NB4 (cell line): ENCODE data around the gene MAP9.

ENCODE experiments used
- DNase-seq: peaks from one replicate; pipeline ENCODE4 v3.0.0; 2010; ENCODE audit warnings: low read depth
- H3K4me3 ChIP-seq: one replicate; pipeline ENCODE4 v1.5.1; 2011; ENCODE audit warnings: mild to moderate bottlenecking, low read depth, low read length, moderate library complexity
- MAX ChIP-seq: IDR thresholded peaks from 2 replicates; pipeline ENCODE4 v1.6.1; 2011; ENCODE audit warnings: low read depth, low read length
- MYC ChIP-seq: IDR thresholded peaks from 2 replicates; pipeline ENCODE4 v1.6.1; 2011; ENCODE audit warnings: low read depth, low read length
- POLR2A ChIP-seq: IDR thresholded peaks from 2 replicates; pipeline ENCODE4 v1.6.1; 2011; ENCODE audit warnings: mild to moderate bottlenecking; ENCODE audit not compliant: insufficient read length; ENCODE audit errors: extremely low read depth
- TF ChIP-seq, protein P1 (sequence below): IDR thresholded peaks from one replicate; pipeline ENCODE4 v1.5.1; 2012; ENCODE audit warnings: low read depth, low read length

Gene MAP9

DNA sequence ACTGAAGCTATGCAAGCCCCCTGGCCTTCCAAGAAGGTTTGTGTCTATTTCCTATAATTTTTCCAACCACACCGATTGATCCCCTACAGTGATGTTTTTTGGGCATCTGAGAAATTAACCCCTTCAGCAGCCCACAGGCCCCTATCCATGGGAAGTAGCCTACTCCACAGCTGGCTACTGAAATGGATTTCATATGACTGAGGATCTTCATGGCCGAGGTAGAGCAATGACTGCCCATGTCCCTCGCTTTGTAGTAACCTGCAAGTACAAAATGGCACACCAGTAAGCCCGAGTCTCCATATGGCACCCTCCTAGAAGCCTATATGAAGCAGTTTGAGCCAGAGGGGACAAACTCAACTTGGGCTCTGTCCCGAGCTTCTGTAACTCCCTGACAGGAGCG is 36.8 kb downstream of the MAP9 start:
- no peak overlapping the region for H3K4me3 ChIP-seq
- no peak for DNase-seq
- TF ChIP-seq MYC (no peak), MAX (no peak), POLR2A (no peak)
- TF ChIP-seq, protein P1, sequence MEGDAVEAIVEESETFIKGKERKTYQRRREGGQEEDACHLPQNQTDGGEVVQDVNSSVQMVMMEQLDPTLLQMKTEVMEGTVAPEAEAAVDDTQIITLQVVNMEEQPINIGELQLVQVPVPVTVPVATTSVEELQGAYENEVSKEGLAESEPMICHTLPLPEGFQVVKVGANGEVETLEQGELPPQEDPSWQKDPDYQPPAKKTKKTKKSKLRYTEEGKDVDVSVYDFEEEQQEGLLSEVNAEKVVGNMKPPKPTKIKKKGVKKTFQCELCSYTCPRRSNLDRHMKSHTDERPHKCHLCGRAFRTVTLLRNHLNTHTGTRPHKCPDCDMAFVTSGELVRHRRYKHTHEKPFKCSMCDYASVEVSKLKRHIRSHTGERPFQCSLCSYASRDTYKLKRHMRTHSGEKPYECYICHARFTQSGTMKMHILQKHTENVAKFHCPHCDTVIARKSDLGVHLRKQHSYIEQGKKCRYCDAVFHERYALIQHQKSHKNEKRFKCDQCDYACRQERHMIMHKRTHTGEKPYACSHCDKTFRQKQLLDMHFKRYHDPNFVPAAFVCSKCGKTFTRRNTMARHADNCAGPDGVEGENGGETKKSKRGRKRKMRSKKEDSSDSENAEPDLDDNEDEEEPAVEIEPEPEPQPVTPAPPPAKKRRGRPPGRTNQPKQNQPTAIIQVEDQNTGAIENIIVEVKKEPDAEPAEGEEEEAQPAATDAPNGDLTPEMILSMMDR, result no peak

DNA sequence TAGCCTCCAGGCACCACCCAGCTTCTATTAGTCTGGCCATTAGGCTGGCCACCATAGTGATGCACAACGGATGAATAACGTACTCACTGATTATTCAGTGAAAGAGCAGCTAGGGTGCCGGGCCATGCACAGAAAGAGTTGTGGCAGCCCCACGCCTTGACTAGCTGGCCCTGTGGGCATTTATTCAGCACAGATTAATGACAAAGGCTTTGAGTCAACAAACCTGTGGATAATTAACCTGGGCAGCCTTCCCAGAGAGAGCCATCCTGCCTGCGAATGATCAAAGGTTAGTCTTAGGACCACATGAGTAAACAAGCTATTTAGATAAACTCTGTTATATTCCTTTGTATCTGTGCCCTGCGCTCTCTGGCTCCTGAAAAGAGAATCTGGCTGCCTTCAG is 37.2 kb downstream of the MAP9 start:
- no peak for DNase-seq
- TF ChIP-seq MYC, result no peak
- TF ChIP-seq POLR2A, result no peak
- no peak for TF ChIP-seq MAX
- TF ChIP-seq, protein P1, result no peak
- no peak overlapping the region for H3K4me3 ChIP-seq

- TF ChIP-seq, protein P1, result no peak
- DNase-seq, result no peak
- no peak overlapping the region for H3K4me3 ChIP-seq
These were observed 38.6 kb downstream of the MAP9 start for GRCh38 chr4:155338196-155338595.

DNA sequence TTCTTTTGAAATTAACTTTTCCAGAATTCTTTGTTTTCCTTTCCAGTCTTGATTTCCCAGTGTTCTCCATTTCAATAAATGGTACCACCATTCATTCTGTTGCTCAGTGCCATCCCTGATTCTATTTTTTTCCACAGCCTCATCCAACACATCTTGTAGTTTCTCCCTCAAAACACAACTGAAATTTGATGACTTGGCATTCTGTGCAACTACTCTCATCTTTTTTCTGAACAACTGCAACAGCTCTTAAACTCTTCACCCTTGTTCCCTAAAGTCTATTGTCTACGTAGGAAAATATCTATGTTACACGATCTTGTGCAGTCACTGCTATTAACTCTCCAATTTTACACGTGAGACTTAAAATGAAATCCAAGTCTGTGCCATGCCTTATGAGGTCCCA is 40.5 kb downstream of the MAP9 start:
- H3K4me3 ChIP-seq, result no peak overlapping the region
- DNase-seq, result no peak
- no peak for TF ChIP-seq MAX
- TF ChIP-seq, protein P1, result no peak
- TF ChIP-seq POLR2A, result no peak
- TF ChIP-seq MYC, result no peak

DNA sequence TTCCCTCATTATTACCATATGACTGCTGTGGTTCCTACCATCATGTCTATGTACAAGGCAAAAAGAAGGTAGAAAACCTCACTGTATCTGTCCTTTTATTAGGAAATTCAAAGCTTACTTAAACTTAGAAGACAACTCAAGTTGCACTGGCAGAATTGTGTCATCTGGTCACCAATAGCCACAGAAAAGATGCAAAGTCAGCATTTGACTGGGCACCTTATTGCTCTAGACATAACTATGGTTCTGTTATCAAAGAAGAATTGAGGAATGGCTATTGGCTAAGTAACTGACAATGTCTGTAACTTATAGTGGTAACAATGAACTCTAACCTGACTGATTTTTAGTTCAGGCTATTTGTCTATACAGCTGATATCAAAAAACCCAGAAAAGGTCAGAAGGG is 45.3 kb downstream of the MAP9 start:
- no peak overlapping the region for H3K4me3 ChIP-seq
- no peak for DNase-seq
- no peak for TF ChIP-seq MYC
- TF ChIP-seq MAX, result no peak
- TF ChIP-seq, protein P1, result no peak
- no peak for TF ChIP-seq POLR2A

GRCh38 chr4:155322782-155323181 is 54.0 kb downstream of the MAP9 start:
- DNase-seq, result no peak
- TF ChIP-seq MAX (no peak), POLR2A (no peak), MYC (no peak)
- TF ChIP-seq, protein P1, result no peak
- no peak overlapping the region for H3K4me3 ChIP-seq
